Neuron (in vitro differentiated cells): ENCODE measurements around the gene SFXN3.

Experiments used
- H2AFZ ChIP-seq: one replicate; pipeline ENCODE4 v1.6.1; 2013; ENCODE audit warnings: low read depth, mild to moderate bottlenecking, inconsistent platforms, low read length, moderate library complexity
- H3K27me3 ChIP-seq: one replicate; pipeline ENCODE4 v1.6.1; 2013; ENCODE audit warnings: low read length; ENCODE audit not compliant: insufficient read depth
- H3K36me3 ChIP-seq: one replicate; pipeline ENCODE4 v1.6.1; 2013; ENCODE audit warnings: low read length; ENCODE audit not compliant: insufficient read depth
- H3K4me1 ChIP-seq: one replicate; pipeline ENCODE4 v1.6.1; 2013; ENCODE audit warnings: low read length; ENCODE audit not compliant: insufficient read depth
- H3K4me3 ChIP-seq: 2 replicates; pipeline ENCODE4 v1.5.1; 2013; ENCODE audit warnings: mild to moderate bottlenecking, low read length, moderate library complexity
- H3K9me3 ChIP-seq: one replicate; pipeline ENCODE4 v1.6.1; 2013; ENCODE audit warnings: low read length

Gene SFXN3

GRCh38 chr10:101005361-101005760 lies 25.7 kb upstream of the SFXN3 start:
- H3K4me3 ChIP-seq, result no peak overlapping the region
- no peak overlapping the region for H2AFZ ChIP-seq
- H3K27me3 ChIP-seq, result no peaks in the 10 kb centered on the region
- peaks cover 16% of the 10 kb centered on the region for H3K4me1 ChIP-seq
- H3K9me3 ChIP-seq, result no peaks in the 10 kb centered on the region
- H3K36me3 ChIP-seq, result peaks cover 41% of the 10 kb centered on the region

GRCh38 chr10:101005869-101006567 lies 25.0 kb upstream of the SFXN3 start:
- no peaks in the 10 kb centered on the region for H3K9me3 ChIP-seq
- H3K36me3 ChIP-seq, result peaks cover 41% of the 10 kb centered on the region
- H3K27me3 ChIP-seq, result no peaks in the 10 kb centered on the region

GRCh38 chr10:101006593-101007098 lies 24.4 kb upstream of the SFXN3 start:
- no peak overlapping the region for H2AFZ ChIP-seq
- peaks cover 6% of the 10 kb centered on the region for H3K4me1 ChIP-seq
- H3K36me3 ChIP-seq, result peaks cover 41% of the 10 kb centered on the region
- H3K27me3 ChIP-seq, result no peaks in the 10 kb centered on the region
- H3K4me3 ChIP-seq, result no peak overlapping the region
- no peaks in the 10 kb centered on the region for H3K9me3 ChIP-seq

More at GRCh38 chr10:101005869-101006567, 25.0 kb upstream of the SFXN3 start:
- Histone ChIP-seq H2AFZ (no peak overlapping the region), H3K4me1 (peaks cover 12% of the 10 kb centered on the region), H3K4me3 (no peak overlapping the region)

- Histone ChIP-seq H2AFZ (no peak overlapping the region), H3K4me1 (peaks cover under 1% of the 10 kb centered on the region), H3K9me3 (no peaks in the 10 kb centered on the region), H3K27me3 (no peaks in the 10 kb centered on the region), H3K36me3 (peaks cover 41% of the 10 kb centered on the region), H3K4me3 (no peak overlapping the region)
These were observed 23.8 kb upstream of the SFXN3 start for GRCh38 chr10:101007099-101007711.

GRCh38 chr10:101007915-101008822 lies 22.9 kb upstream of the SFXN3 start:
- Histone ChIP-seq H3K4me3 (no peak overlapping the region), H3K27me3 (no peaks in the 10 kb centered on the region), H3K36me3 (peaks cover 35% of the 10 kb centered on the region), H3K9me3 (no peaks in the 10 kb centered on the region), H3K4me1 (no peaks in the 10 kb centered on the region), H2AFZ (no peak overlapping the region)

GRCh38 chr10:101008823-101009423 lies 22.1 kb upstream of the SFXN3 start:
- H2AFZ ChIP-seq, result no peak overlapping the region
- peaks cover 28% of the 10 kb centered on the region for H3K36me3 ChIP-seq
- H3K4me3 ChIP-seq, result no peak overlapping the region
- H3K9me3 ChIP-seq, result no peaks in the 10 kb centered on the region
- no peaks in the 10 kb centered on the region for H3K27me3 ChIP-seq
- H3K4me1 ChIP-seq, result no peaks in the 10 kb centered on the region

GRCh38 chr10:101010329-101010728 lies 20.7 kb upstream of the SFXN3 start:
- Histone ChIP-seq H3K36me3 (peaks cover 18% of the 10 kb centered on the region), H3K4me1 (no peaks in the 10 kb centered on the region), H3K27me3 (peaks cover 3% of the 10 kb centered on the region), H2AFZ (no peak overlapping the region), H3K9me3 (no peaks in the 10 kb centered on the region), H3K4me3 (no peak overlapping the region)

GRCh38 chr10:101011517-101012423 lies 19.3 kb upstream of the SFXN3 start:
- Histone ChIP-seq H3K4me3 (no peak overlapping the region), H2AFZ (no peak overlapping the region), H3K27me3 (peaks cover 18% of the 10 kb centered on the region), H3K4me1 (no peaks in the 10 kb centered on the region), H3K9me3 (no peaks in the 10 kb centered on the region), H3K36me3 (peaks cover 6% of the 10 kb centered on the region)

- Histone ChIP-seq H3K36me3 (no peaks in the 10 kb centered on the region), H3K4me3 (no peak overlapping the region), H2AFZ (no peak overlapping the region), H3K4me1 (no peaks in the 10 kb centered on the region), H3K27me3 (peaks cover 26% of the 10 kb centered on the region), H3K9me3 (no peaks in the 10 kb centered on the region)
These were observed 18.3 kb upstream of the SFXN3 start for GRCh38 chr10:101012525-101013364.

GRCh38 chr10:101013365-101013825 lies 17.6 kb upstream of the SFXN3 start:
- Histone ChIP-seq H3K4me3 (no peak overlapping the region), H3K9me3 (no peaks in the 10 kb centered on the region), H3K36me3 (no peaks in the 10 kb centered on the region), H3K4me1 (no peaks in the 10 kb centered on the region), H3K27me3 (peaks cover 32% of the 10 kb centered on the region), H2AFZ (no peak overlapping the region)

GRCh38 chr10:101014230-101014884 lies 16.7 kb upstream of the SFXN3 start:
- peaks cover 40% of the 10 kb centered on the region for H3K27me3 ChIP-seq
- H3K4me3 ChIP-seq, result no peak overlapping the region

More at GRCh38 chr10:101014230-101014884, 16.7 kb upstream of the SFXN3 start:
- peaks cover 3% of the 10 kb centered on the region for H3K4me1 ChIP-seq
- no peaks in the 10 kb centered on the region for H3K9me3 ChIP-seq
- no peaks in the 10 kb centered on the region for H3K36me3 ChIP-seq
- H2AFZ ChIP-seq, result no peak overlapping the region
